ENCODE results near the gene ANKS4B.
"Not testable (repeated sequence)": the region's sequence is repeated elsewhere in the genome, so short reads cannot be mapped to it uniquely, and the experiment has no call there.

Gene ANKS4B

GRCh38 chr16:21257284-21257683, 23.8 kb downstream of the ANKS4B start:
- no peaks in the 10 kb centered on the region for H3K4me1 Mint-ChIP-seq (ENCODE audit: low read depth in 2 of 2)
- no peaks in the 10 kb centered on the region for H3K9me3 Mint-ChIP-seq
- DNase-seq, result no peak
- no peak overlapping the region for H3K4me3 Mint-ChIP-seq
- no peak for ATAC-seq (replicated peaks)
- peaks cover 35 to 51% of the 10 kb centered on the region in 2 donors for H3K27me3 Mint-ChIP-seq
- H3K36me3 Mint-ChIP-seq (ENCODE audit: insufficient read depth), result peaks cover 3% of the 10 kb centered on the region
- H3K27ac Mint-ChIP-seq, result no peak overlapping the region

GRCh38 chr16:21260870-21261791, 27.6 kb downstream of the ANKS4B start:
- H3K4me3 Mint-ChIP-seq, result no peak overlapping the region
- H3K36me3 Mint-ChIP-seq (ENCODE audit: insufficient read depth), result no peaks in the 10 kb centered on the region
- no peak overlapping the region for H3K27ac Mint-ChIP-seq
- H3K4me1 Mint-ChIP-seq (ENCODE audit: low read depth in 2 of 2), result no peaks in the 10 kb centered on the region
- ATAC-seq (replicated peaks) (no peak), DNase-seq (no peak)
- no peaks in the 10 kb centered on the region for H3K9me3 Mint-ChIP-seq
- peaks cover 18 to 56% of the 10 kb centered on the region in 2 donors for H3K27me3 Mint-ChIP-seq

GRCh38 chr16:21262779-21263639, 29.5 kb downstream of the ANKS4B start:
- H3K36me3 Mint-ChIP-seq (ENCODE audit: insufficient read depth), result no peaks in the 10 kb centered on the region
- no peaks in the 10 kb centered on the region for H3K9me3 Mint-ChIP-seq
- DNase-seq (no peak), ATAC-seq (replicated peaks) (no peak)
- H3K4me1 Mint-ChIP-seq (ENCODE audit: low read depth in 2 of 2), result no peaks in the 10 kb centered on the region
- no peak overlapping the region for H3K27ac Mint-ChIP-seq
- H3K4me3 Mint-ChIP-seq, result no peak overlapping the region
- H3K27me3 Mint-ChIP-seq, result peaks cover 12 to 43% of the 10 kb centered on the region in 2 donors

- Mint-ChIP-seq H3K4me3 (no peak overlapping the region), H3K27me3 (peaks cover 12 to 43% of the 10 kb centered on the region in 2 donors), H3K9me3 (no peaks in the 10 kb centered on the region), H3K27ac (no peak overlapping the region), H3K4me1 (ENCODE audit: low read depth in 2 of 2) (no peaks in the 10 kb centered on the region), H3K36me3 (ENCODE audit: insufficient read depth) (no peaks in the 10 kb centered on the region)
- DNase-seq (no peak), ATAC-seq (replicated peaks) (no peak)
Measured at GRCh38 chr16:21263640-21264570, 30.4 kb downstream of the ANKS4B start.

GRCh38 chr16:21264571-21265036, 31.1 kb downstream of the ANKS4B start:
- DNase-seq, result no peak
- ATAC-seq (replicated peaks), result no peak
- Mint-ChIP-seq H3K27ac (no peak overlapping the region), H3K36me3 (ENCODE audit: insufficient read depth) (no peaks in the 10 kb centered on the region), H3K4me1 (ENCODE audit: low read depth in 2 of 2) (no peaks in the 10 kb centered on the region), H3K9me3 (no peaks in the 10 kb centered on the region), H3K4me3 (no peak overlapping the region), H3K27me3 (peaks cover 10 to 42% of the 10 kb centered on the region in 2 donors)

GRCh38 chr16:21265104-21265837, 31.8 kb downstream of the ANKS4B start:
- peaks cover 4 to 35% of the 10 kb centered on the region in 2 donors for H3K27me3 Mint-ChIP-seq
- H3K36me3 Mint-ChIP-seq (ENCODE audit: insufficient read depth), result no peaks in the 10 kb centered on the region
- DNase-seq (no peak), ATAC-seq (replicated peaks) (no peak)
- no peaks in the 10 kb centered on the region for H3K9me3 Mint-ChIP-seq
- H3K4me1 Mint-ChIP-seq (ENCODE audit: low read depth in 2 of 2), result no peaks in the 10 kb centered on the region
- H3K4me3 Mint-ChIP-seq, result no peak overlapping the region
- no peak overlapping the region for H3K27ac Mint-ChIP-seq

GRCh38 chr16:21267298-21267697, 33.8 kb downstream of the ANKS4B start:
- Mint-ChIP-seq H3K4me3 (no peak overlapping the region), H3K27ac (no peak overlapping the region), H3K4me1 (ENCODE audit: low read depth in 2 of 2) (no peaks in the 10 kb centered on the region), H3K27me3 (peaks cover 3 to 30% of the 10 kb centered on the region in 2 donors), H3K36me3 (ENCODE audit: insufficient read depth) (no peaks in the 10 kb centered on the region), H3K9me3 (no peaks in the 10 kb centered on the region)
- ATAC-seq (replicated peaks), result no peak
- DNase-seq, result no peak

- no peaks in the 10 kb centered on the region for H3K36me3 Mint-ChIP-seq (ENCODE audit: insufficient read depth)
- H3K27me3 Mint-ChIP-seq, result peaks cover 10 to 31% of the 10 kb centered on the region in 2 donors
- H3K27ac Mint-ChIP-seq, result no peak overlapping the region
- no peak overlapping the region for H3K4me3 Mint-ChIP-seq
- no peak for DNase-seq
- H3K9me3 Mint-ChIP-seq, result no peaks in the 10 kb centered on the region
- no peak for ATAC-seq (replicated peaks)
- no peaks in the 10 kb centered on the region for H3K4me1 Mint-ChIP-seq (ENCODE audit: low read depth in 2 of 2)
Measured at GRCh38 chr16:21268236-21268635, 34.7 kb downstream of the ANKS4B start.

- H3K4me1 Mint-ChIP-seq (ENCODE audit: low read depth in 2 of 2), result no peaks in the 10 kb centered on the region
- no peak overlapping the region for H3K27ac Mint-ChIP-seq
- peaks cover 42 to 55% of the 10 kb centered on the region in 2 donors for H3K27me3 Mint-ChIP-seq
- H3K36me3 Mint-ChIP-seq (ENCODE audit: insufficient read depth), result no peaks in the 10 kb centered on the region
- DNase-seq (no peak), ATAC-seq (replicated peaks) (no peak)
- H3K9me3 Mint-ChIP-seq, result no peaks in the 10 kb centered on the region
- no peak overlapping the region for H3K4me3 Mint-ChIP-seq
Measured at GRCh38 chr16:21272253-21272652, 38.8 kb downstream of the ANKS4B start.

- peaks cover 46 to 60% of the 10 kb centered on the region in 2 donors for H3K27me3 Mint-ChIP-seq
- H3K4me1 Mint-ChIP-seq (ENCODE audit: low read depth in 2 of 2); H3K9me3 Mint-ChIP-seq; H3K27ac Mint-ChIP-seq; H3K36me3 Mint-ChIP-seq (ENCODE audit: insufficient read depth); ATAC-seq (replicated peaks); DNase-seq; H3K4me3 Mint-ChIP-seq: not testable (repeated sequence)
Measured at GRCh38 chr16:21272763-21273162, 39.3 kb downstream of the ANKS4B start.

GRCh38 chr16:21274172-21274726, 40.8 kb downstream of the ANKS4B start:
- Mint-ChIP-seq H3K27ac (no peak overlapping the region), H3K9me3 (no peaks in the 10 kb centered on the region), H3K4me1 (ENCODE audit: low read depth in 2 of 2) (peaks cover 0 to 1% of the 10 kb centered on the region in 2 donors), H3K27me3 (peaks cover 61 to 74% of the 10 kb centered on the region in 2 donors), H3K36me3 (ENCODE audit: insufficient read depth) (no peaks in the 10 kb centered on the region), H3K4me3 (no peak overlapping the region)
- DNase-seq (no peak), ATAC-seq (replicated peaks) (no peak)

- H3K9me3 Mint-ChIP-seq, result no peaks in the 10 kb centered on the region
- peaks cover 67 to 87% of the 10 kb centered on the region in 2 donors for H3K27me3 Mint-ChIP-seq
- no peak for DNase-seq
- no peak overlapping the region for H3K4me3 Mint-ChIP-seq
- no peak overlapping the region for H3K27ac Mint-ChIP-seq
- no peaks in the 10 kb centered on the region for H3K36me3 Mint-ChIP-seq (ENCODE audit: insufficient read depth)
- ATAC-seq (replicated peaks), result no peak
- peaks cover 0 to 1% of the 10 kb centered on the region in 2 donors for H3K4me1 Mint-ChIP-seq (ENCODE audit: low read depth in 2 of 2)
Measured at GRCh38 chr16:21275529-21275928, 42.0 kb downstream of the ANKS4B start.

All from effector memory CD8-positive, alpha-beta T cell (primary cell).